Loucy (cell line): ENCODE measurements around the gene USP44.

Experiments
- EZH2phosphoT487 ChIP-seq: fragments of 200-600 bp; IDR thresholded peaks from 2 replicates; pipeline ENCODE4 v1.6.1; 2018; ENCODE audit warnings: antibody characterized with exemption, mild to moderate bottlenecking, moderate library complexity, borderline replicate concordance
- TF ChIP-seq, protein P1 (sequence below): fragments of 200-600 bp; sonication (generic); conservative IDR thresholded peaks from 2 replicates; pipeline ENCODE4 v1.5.1; 2014; ENCODE audit warnings: mild to moderate bottlenecking, antibody characterized with exemption, low read length

DNA sequence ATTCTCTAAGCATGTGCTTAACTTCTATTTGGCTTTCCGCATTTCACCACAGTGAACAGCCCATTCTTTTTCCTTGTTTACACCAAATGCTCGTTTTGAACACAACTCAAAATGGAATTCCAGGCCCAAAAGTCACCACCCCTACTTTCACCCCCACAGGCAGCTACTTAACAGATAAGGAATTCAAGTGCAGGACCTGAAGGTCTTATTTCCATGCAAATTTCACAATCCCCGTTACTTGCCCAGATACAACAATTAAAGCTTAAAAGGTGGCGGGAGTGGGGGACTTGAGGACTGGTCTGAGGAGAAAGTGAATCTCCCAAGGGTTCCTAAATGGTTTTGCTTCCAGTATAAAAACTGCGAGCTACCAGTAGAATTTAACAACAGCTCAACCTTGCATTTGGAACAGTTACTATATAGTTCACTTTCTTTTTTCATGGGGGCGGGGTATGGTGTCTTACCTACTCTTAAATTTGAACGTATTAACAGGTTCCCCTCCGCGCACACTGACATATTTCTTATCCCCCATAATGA lies 3.7 kb downstream of the USP44 start:
- TF ChIP-seq EZH2phosphoT487 = no peak
- TF ChIP-seq, protein P1, sequence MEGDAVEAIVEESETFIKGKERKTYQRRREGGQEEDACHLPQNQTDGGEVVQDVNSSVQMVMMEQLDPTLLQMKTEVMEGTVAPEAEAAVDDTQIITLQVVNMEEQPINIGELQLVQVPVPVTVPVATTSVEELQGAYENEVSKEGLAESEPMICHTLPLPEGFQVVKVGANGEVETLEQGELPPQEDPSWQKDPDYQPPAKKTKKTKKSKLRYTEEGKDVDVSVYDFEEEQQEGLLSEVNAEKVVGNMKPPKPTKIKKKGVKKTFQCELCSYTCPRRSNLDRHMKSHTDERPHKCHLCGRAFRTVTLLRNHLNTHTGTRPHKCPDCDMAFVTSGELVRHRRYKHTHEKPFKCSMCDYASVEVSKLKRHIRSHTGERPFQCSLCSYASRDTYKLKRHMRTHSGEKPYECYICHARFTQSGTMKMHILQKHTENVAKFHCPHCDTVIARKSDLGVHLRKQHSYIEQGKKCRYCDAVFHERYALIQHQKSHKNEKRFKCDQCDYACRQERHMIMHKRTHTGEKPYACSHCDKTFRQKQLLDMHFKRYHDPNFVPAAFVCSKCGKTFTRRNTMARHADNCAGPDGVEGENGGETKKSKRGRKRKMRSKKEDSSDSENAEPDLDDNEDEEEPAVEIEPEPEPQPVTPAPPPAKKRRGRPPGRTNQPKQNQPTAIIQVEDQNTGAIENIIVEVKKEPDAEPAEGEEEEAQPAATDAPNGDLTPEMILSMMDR = no peak
